Ovary (tissue), 3 donors: Measurements from ENCODE around the gene CA5B.

ENCODE experiments used
- EP300 ChIP-seq: sonication (generic); formaldehyde crosslinking; IDR thresholded peaks from one replicate; pipeline ENCODE4 v1.6.1; 2017; ENCODE audit warnings: antibody characterized with exemption
- POLR2A ChIP-seq: fragments of 450-650 bp; IDR thresholded peaks from one replicate; pipeline ENCODE4 v1.6.1; 2017; ENCODE audit warnings: antibody characterized with exemption, mild to moderate bottlenecking, moderate library complexity
- TF ChIP-seq, protein P1 (sequence below), 3 donors: fragments of 450-650 bp in 2 of 3; fragments of 200-600 bp in 1 of 3; IDR thresholded peaks; one replicate each; pipeline versions ENCODE4 v1.5.1 to v1.8.0; 2016 to 2022; ENCODE audit warnings: antibody characterized with exemption in 3 of 3, mild to moderate bottlenecking in 1 of 3
- donor health status: DM: no; HTN: no; CAD: no.

- TF ChIP-seq, protein P1, sequence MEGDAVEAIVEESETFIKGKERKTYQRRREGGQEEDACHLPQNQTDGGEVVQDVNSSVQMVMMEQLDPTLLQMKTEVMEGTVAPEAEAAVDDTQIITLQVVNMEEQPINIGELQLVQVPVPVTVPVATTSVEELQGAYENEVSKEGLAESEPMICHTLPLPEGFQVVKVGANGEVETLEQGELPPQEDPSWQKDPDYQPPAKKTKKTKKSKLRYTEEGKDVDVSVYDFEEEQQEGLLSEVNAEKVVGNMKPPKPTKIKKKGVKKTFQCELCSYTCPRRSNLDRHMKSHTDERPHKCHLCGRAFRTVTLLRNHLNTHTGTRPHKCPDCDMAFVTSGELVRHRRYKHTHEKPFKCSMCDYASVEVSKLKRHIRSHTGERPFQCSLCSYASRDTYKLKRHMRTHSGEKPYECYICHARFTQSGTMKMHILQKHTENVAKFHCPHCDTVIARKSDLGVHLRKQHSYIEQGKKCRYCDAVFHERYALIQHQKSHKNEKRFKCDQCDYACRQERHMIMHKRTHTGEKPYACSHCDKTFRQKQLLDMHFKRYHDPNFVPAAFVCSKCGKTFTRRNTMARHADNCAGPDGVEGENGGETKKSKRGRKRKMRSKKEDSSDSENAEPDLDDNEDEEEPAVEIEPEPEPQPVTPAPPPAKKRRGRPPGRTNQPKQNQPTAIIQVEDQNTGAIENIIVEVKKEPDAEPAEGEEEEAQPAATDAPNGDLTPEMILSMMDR (IDR thresholded peaks at IDR 0.05): no peak
- TF ChIP-seq POLR2A: no peak
- TF ChIP-seq EP300: no peak
Observed at GRCh38 chrX:15696516-15696915, 41.6 kb upstream of the CA5B start.
